ENCODE measurements around the gene RASGRF1. TPM values are rescaled to one million over a fixed set of nuclear protein-coding genes. Genes with fewer than 3 reads are reported as not detected.

Gene RASGRF1
- total and polyA plus RNA-seq, 2 donors (not counting 1 experiment from before 2014, with no cell fraction given) = 1.0 to 9.4 TPM

- 77% methylated on average over 2 of the region's 3 CpGs for WGBS (ENCODE audit: insufficient coverage)
- ATAC-seq (ENCODE audit: low read depth) = no peak
- no peaks in the 10 kb centered on the region for H4K20me1 ChIP-seq (ENCODE audit: control insufficient read depth, insufficient read depth, low read length, poor library complexity, severe bottlenecking)
- H3K9ac ChIP-seq (ENCODE audit: low read length) = no peak overlapping the region
- CTCF ChIA-PET = interaction anchor here (1.4 kb wide), 1 partner anchor 10 kb away, joined by 4 read pairs; no protein-coding TSS in a partner anchor
- DNase-seq = no peak
- POLR2A ChIA-PET = no interaction called here
- no peak overlapping the region for H3K27ac ChIP-seq (ENCODE audit: low read length in 2 of 2)
- intact Hi-C loops (cut with micrococcal nuclease) = no loop called here
- Mint-ChIP-seq H3K9me3 (ENCODE audit: insufficient read depth) (no peaks in the 10 kb centered on the region), H3K4me1 (no peaks in the 10 kb centered on the region), H3K4me3 (no peak overlapping the region), H3K27ac (no peak overlapping the region), H3K27me3 (peaks cover 21% of the 10 kb centered on the region)
- peaks cover 0 to 28% (median 5%) of the 10 kb centered on the region in 4 experiments for H3K27me3 ChIP-seq (replicated peaks in 1 of 4; ENCODE audit: control extremely low read depth in 1 of 4, control insufficient read depth in 3 of 4, insufficient read depth in 4 of 4, low read length in 3 of 4)
- TF ChIP-seq CTCF (IDR thresholded peaks at IDR 0.05) (no peak), EZH2 (IDR thresholded peaks at IDR 0.05; ENCODE audit: borderline replicate concordance, insufficient read depth, low read depth, low read length, poor library complexity, severe bottlenecking) (no peak)
- peaks cover 0 to 4% (median 0%) of the 10 kb centered on the region in 3 donors for H3K9me3 ChIP-seq (ENCODE audit: control extremely low read depth in 1 of 3, control insufficient read depth in 2 of 3, insufficient read depth in 1 of 3, low read length in 2 of 3)
- H3K4me3 ChIP-seq (ENCODE audit: control extremely low read depth in 1 of 5, extremely low read depth in 1 of 5, insufficient read depth in 1 of 5, low read depth in 2 of 5, low read length in 4 of 5) = no peak overlapping the region
- H2AFZ ChIP-seq (ENCODE audit: insufficient read depth, low read depth, low read length, poor library complexity, severe bottlenecking) = no peak overlapping the region
- H3K79me2 ChIP-seq (ENCODE audit: control insufficient read depth, insufficient read depth, low read length) = no peaks in the 10 kb centered on the region
- no peaks in the 10 kb centered on the region for H3K36me3 ChIP-seq (replicated peaks in 1 of 2; ENCODE audit: control extremely low read depth in 1 of 2, control insufficient read depth in 1 of 2, extremely low read depth in 1 of 2, insufficient read depth in 2 of 2, low read length in 1 of 2)
- no peaks in the 10 kb centered on the region for H3K4me1 ChIP-seq (ENCODE audit: control insufficient read depth in 2 of 2, insufficient read depth in 2 of 2, low read length in 2 of 2)
- no peak overlapping the region for H3K4me2 ChIP-seq (replicated peaks; ENCODE audit: low read depth, low read length, poor library complexity, severe bottlenecking)
Observed at GRCh38 chr15:79128556-79128955, 38.0 kb upstream of the RASGRF1 start.

- H2AFZ ChIP-seq (ENCODE audit: insufficient read depth, low read depth, low read length, poor library complexity, severe bottlenecking) = no peak overlapping the region
- DNase-seq = no peak
- no peak overlapping the region for H3K4me3 ChIP-seq (ENCODE audit: control extremely low read depth in 1 of 5, extremely low read depth in 1 of 5, insufficient read depth in 1 of 5, low read depth in 2 of 5, low read length in 4 of 5)
- H3K4me2 ChIP-seq (replicated peaks; ENCODE audit: low read depth, low read length, poor library complexity, severe bottlenecking) = no peak overlapping the region
- ATAC-seq (ENCODE audit: low read depth) = no peak
- no peaks in the 10 kb centered on the region for H3K4me1 ChIP-seq (ENCODE audit: control insufficient read depth in 2 of 2, insufficient read depth in 2 of 2, low read length in 2 of 2)
- peaks cover 0 to 10% (median 2%) of the 10 kb centered on the region in 4 experiments for H3K27me3 ChIP-seq (replicated peaks in 1 of 4; ENCODE audit: control extremely low read depth in 1 of 4, control insufficient read depth in 3 of 4, insufficient read depth in 4 of 4, low read length in 3 of 4)
- CTCF ChIA-PET = no interaction called here
- POLR2A ChIA-PET = no interaction called here
- Mint-ChIP-seq H3K9me3 (ENCODE audit: insufficient read depth) (no peaks in the 10 kb centered on the region), H3K4me1 (no peaks in the 10 kb centered on the region), H3K27ac (no peak overlapping the region), H3K27me3 (peaks cover 25% of the 10 kb centered on the region), H3K4me3 (no peak overlapping the region)
- H4K20me1 ChIP-seq (ENCODE audit: control insufficient read depth, insufficient read depth, low read length, poor library complexity, severe bottlenecking) = no peaks in the 10 kb centered on the region
- H3K9me3 ChIP-seq (ENCODE audit: control extremely low read depth in 1 of 3, control insufficient read depth in 2 of 3, insufficient read depth in 1 of 3, low read length in 2 of 3) = no peaks in the 10 kb centered on the region
- TF ChIP-seq CTCF (IDR thresholded peaks at IDR 0.05) (no peak), EZH2 (IDR thresholded peaks at IDR 0.05; ENCODE audit: borderline replicate concordance, insufficient read depth, low read depth, low read length, poor library complexity, severe bottlenecking) (no peak)
- H3K79me2 ChIP-seq (ENCODE audit: control insufficient read depth, insufficient read depth, low read length) = no peaks in the 10 kb centered on the region
- WGBS (ENCODE audit: insufficient coverage) = 100% methylated on average over 1 of the region's 3 CpGs
- no peak overlapping the region for H3K9ac ChIP-seq (ENCODE audit: low read length)
- intact Hi-C loops (cut with micrococcal nuclease) = no loop called here
- no peak overlapping the region for H3K27ac ChIP-seq (ENCODE audit: low read length in 2 of 2)
- H3K36me3 ChIP-seq (replicated peaks in 1 of 2; ENCODE audit: control extremely low read depth in 1 of 2, control insufficient read depth in 1 of 2, extremely low read depth in 1 of 2, insufficient read depth in 2 of 2, low read length in 1 of 2) = no peaks in the 10 kb centered on the region
Observed at GRCh38 chr15:79124388-79124787, 33.8 kb upstream of the RASGRF1 start.

Data from B cell (primary cell).